Ascending aorta (tissue), 2 donors: ENCODE measurements around the gene SIRT5. TPM values are rescaled to one million over a fixed set of nuclear protein-coding genes. Genes with fewer than 3 reads are reported as not detected.

Experiments used
- DNase-seq, 2 donors: peaks; one replicate each; pipeline ENCODE4 v3.0.0-alpha.2; 2019; ENCODE audit warnings: low spot score in 2 of 2
- H3K27ac ChIP-seq, 2 donors: fragments of 200-600 bp; sonication (generic); one replicate each; pipeline ENCODE4 v1.5.1; 2016 to 2017; ENCODE audit warnings: mild to moderate bottlenecking in 1 of 2
- H3K27me3 ChIP-seq: fragments of 200-600 bp; sonication (generic); one replicate; pipeline ENCODE4 v1.5.1; 2017
- H3K36me3 ChIP-seq, 2 donors: fragments of 200-600 bp; sonication (generic); one replicate each; pipeline ENCODE4 v1.5.1; 2016
- H3K4me1 ChIP-seq, 2 donors: fragments of 200-600 bp; sonication (generic); one replicate each; pipeline ENCODE4 v1.5.1; 2016 to 2017; ENCODE audit warnings: mild to moderate bottlenecking in 1 of 2
- H3K4me3 ChIP-seq, 2 donors: fragments of 200-600 bp; sonication (generic); one replicate each; pipeline ENCODE4 v1.5.1; 2016 to 2017; ENCODE audit warnings: mild to moderate bottlenecking in 1 of 2
- H3K9me3 ChIP-seq, 2 donors: fragments of 200-600 bp; sonication (generic); one replicate each; pipeline ENCODE4 v1.5.1; 2016
- CTCF ChIP-seq, 3 experiments: fragments of 200-600 bp in 2 of 3; fragments of 450-650 bp in 1 of 3; sonication (generic) in 2 of 3; IDR thresholded peaks; one replicate each; pipeline ENCODE4 v1.5.1; 2016 to 2019; ENCODE audit warnings: antibody characterized with exemption in 3 of 3, mild to moderate bottlenecking in 1 of 3, moderate library complexity in 1 of 3
- intact Hi-C: fragments of 100-400 bp; cut with DNase I; formaldehyde crosslinking; loops from one replicate; pipeline ENCODE4 v1.15.1; 2023
- total RNA-seq: library from RNA; depleted of rRNA; stranded (reverse); fragments of >200 nt; gene quantifications from one replicate; pipeline ENCODE4 v1.1.0, GENCODE V29; 2016

Gene SIRT5
- total RNA-seq, 1 donor from 2014 or later: 3.0 TPM

GRCh38 chr6:13560651-13561044 lies 13.8 kb upstream of the SIRT5 start:
- no peak overlapping the region for H3K4me3 ChIP-seq
- no peak overlapping the region for H3K27ac ChIP-seq
- H3K36me3 ChIP-seq: no peaks in the 10 kb centered on the region
- intact Hi-C loops: no loop called here
- no peak for DNase-seq
- no peaks in the 10 kb centered on the region for H3K4me1 ChIP-seq
- TF ChIP-seq CTCF (IDR thresholded peaks at IDR 0.05): no peak
- no peaks in the 10 kb centered on the region for H3K9me3 ChIP-seq
- no peaks in the 10 kb centered on the region for H3K27me3 ChIP-seq

- Histone ChIP-seq H3K36me3 (no peaks in the 10 kb centered on the region), H3K4me3 (no peak overlapping the region), H3K4me1 (no peaks in the 10 kb centered on the region), H3K27me3 (no peaks in the 10 kb centered on the region), H3K9me3 (no peaks in the 10 kb centered on the region), H3K27ac (peak overlapping the region in 1 of 2 donors; percentile 13)
- no peak for DNase-seq
- intact Hi-C loops: no loop called here
- TF ChIP-seq CTCF (IDR thresholded peaks at IDR 0.05): no peak
Observed at GRCh38 chr6:13561624-13562267, 12.7 kb upstream of the SIRT5 start.

GRCh38 chr6:13563009-13563408 lies 11.4 kb upstream of the SIRT5 start:
- no peak overlapping the region for H3K27ac ChIP-seq
- H3K4me1 ChIP-seq: no peaks in the 10 kb centered on the region
- no peak overlapping the region for H3K4me3 ChIP-seq
- DNase-seq: no peak
- no peaks in the 10 kb centered on the region for H3K27me3 ChIP-seq
- H3K9me3 ChIP-seq: no peaks in the 10 kb centered on the region
- intact Hi-C loops: no loop called here
- H3K36me3 ChIP-seq: no peaks in the 10 kb centered on the region
- no peak for TF ChIP-seq CTCF (IDR thresholded peaks at IDR 0.05)

GRCh38 chr6:13565921-13566320 lies 8.5 kb upstream of the SIRT5 start:
- DNase-seq: no peak
- Histone ChIP-seq H3K9me3 (no peaks in the 10 kb centered on the region), H3K4me3 (no peak overlapping the region), H3K4me1 (no peaks in the 10 kb centered on the region), H3K27me3 (no peaks in the 10 kb centered on the region), H3K36me3 (no peaks in the 10 kb centered on the region), H3K27ac (no peak overlapping the region)
- intact Hi-C loops: no loop called here
- no peak for TF ChIP-seq CTCF (IDR thresholded peaks at IDR 0.05)

GRCh38 chr6:13566500-13566899 lies 7.9 kb upstream of the SIRT5 start:
- H3K4me1 ChIP-seq: no peaks in the 10 kb centered on the region
- H3K27ac ChIP-seq: no peak overlapping the region
- no peaks in the 10 kb centered on the region for H3K36me3 ChIP-seq
- no peaks in the 10 kb centered on the region for H3K9me3 ChIP-seq
- H3K27me3 ChIP-seq: no peaks in the 10 kb centered on the region
- intact Hi-C loops: no loop called here
- no peak for TF ChIP-seq CTCF (IDR thresholded peaks at IDR 0.05)
- DNase-seq: no peak
- H3K4me3 ChIP-seq: no peak overlapping the region

GRCh38 chr6:13568970-13569369 lies 5.4 kb upstream of the SIRT5 start:
- TF ChIP-seq CTCF (IDR thresholded peaks at IDR 0.05): no peak
- DNase-seq: no peak
- Histone ChIP-seq H3K27me3 (no peaks in the 10 kb centered on the region), H3K27ac (no peak overlapping the region), H3K36me3 (no peaks in the 10 kb centered on the region), H3K9me3 (no peaks in the 10 kb centered on the region), H3K4me3 (no peak overlapping the region), H3K4me1 (peaks cover 0 to 3% of the 10 kb centered on the region in 2 donors)
- intact Hi-C loops: no loop called here
